WTC11 (cell line): ENCODE results near the gene PDZRN4. TPM values are rescaled to one million over a fixed set of nuclear protein-coding genes. Genes with fewer than 3 reads are reported as not detected.

Source experiments
- ATAC-seq: fragments of 200-7000 bp; cut with Tn5 transposase; 2 replicates; pipeline ENCODE4 v1.10.0; 2021; ENCODE audit warnings: mild to moderate bottlenecking, moderate library complexity
- CTCF ChIA-PET: fragments of 300-600 bp; sonication (Branson Sonifier 250); formaldehyde crosslinking; loops from one replicate; lab custom pipeline; 2021; ENCODE audit warnings: antibody characterized with exemption; lab: Charles Lee
- POLR2A ChIA-PET: fragments of 350-600 bp; sonication (Branson Sonifier 250); formaldehyde crosslinking; loops from one replicate; lab custom pipeline; 2021; ENCODE audit warnings: antibody characterized with exemption; lab: Charles Lee
- DNase-seq: peaks from one replicate; pipeline ENCODE4 v3.0.0; 2021; ENCODE audit warnings: low spot score
- H3K27ac Mint-ChIP-seq: 2 replicates; pipeline ENCODE4 v1.8.0; 2021; ENCODE audit warnings: mixed read lengths
- H3K27me3 Mint-ChIP-seq: 2 replicates; pipeline ENCODE4 v1.8.0; 2021; ENCODE audit warnings: low read depth, mild to moderate bottlenecking, moderate library complexity, mixed read lengths
- H3K36me3 Mint-ChIP-seq: 2 replicates; pipeline ENCODE4 v1.8.0; 2021; ENCODE audit warnings: mixed read lengths
- H3K4me1 Mint-ChIP-seq: 2 replicates; pipeline ENCODE4 v1.8.0; 2022; ENCODE audit warnings: mixed read lengths
- H3K4me3 Mint-ChIP-seq: 2 replicates; pipeline ENCODE4 v1.8.0; 2021; ENCODE audit warnings: mild to moderate bottlenecking, moderate library complexity, mixed read lengths
- H3K9me3 Mint-ChIP-seq: 2 replicates; pipeline ENCODE4 v1.8.0; 2021; ENCODE audit warnings: mixed read lengths
- ATF6 ChIP-seq: sonication (generic); formaldehyde crosslinking; IDR thresholded peaks from 2 replicates; pipeline ENCODE4 v1.8.1; 2023; ENCODE audit warnings: mild to moderate bottlenecking, missing genetic modification reagents
- CBFB ChIP-seq: sonication (generic); formaldehyde crosslinking; IDR thresholded peaks from 2 replicates; pipeline ENCODE4 v1.8.1; 2022; ENCODE audit warnings: mild to moderate bottlenecking, low read depth, missing genetic modification reagents
- EMX1 ChIP-seq: fragments of 250-450 bp; sonication (Bioruptor Pico); IDR thresholded peaks from 2 replicates; pipeline ENCODE4 v1.8.0; 2021; ENCODE audit warnings: mild to moderate bottlenecking
- ETV6 ChIP-seq: sonication (generic); formaldehyde crosslinking; IDR thresholded peaks from 2 replicates; pipeline ENCODE4 v1.8.1; 2022; ENCODE audit warnings: mild to moderate bottlenecking, missing genetic modification reagents
- FOXP1 ChIP-seq: sonication (generic); formaldehyde crosslinking; IDR thresholded peaks from 2 replicates; pipeline ENCODE4 v1.8.0; 2022; ENCODE audit warnings: missing genetic modification reagents, mild to moderate bottlenecking, moderate library complexity, borderline replicate concordance
- GTF2I ChIP-seq: fragments of 250-450 bp; sonication (Bioruptor Pico); conservative IDR thresholded peaks from 2 replicates; pipeline ENCODE4 v1.4.0; 2021; ENCODE audit warnings: mild to moderate bottlenecking
- IRF1 ChIP-seq: sonication (generic); formaldehyde crosslinking; IDR thresholded peaks from 2 replicates; pipeline ENCODE4 v1.8.0; 2023; ENCODE audit warnings: missing genetic modification reagents
- NFE2L1 ChIP-seq: sonication (generic); formaldehyde crosslinking; IDR thresholded peaks from 2 replicates; pipeline ENCODE4 v1.8.1; 2023; ENCODE audit warnings: missing genetic modification reagents
- NR1H2 ChIP-seq: sonication (generic); formaldehyde crosslinking; IDR thresholded peaks from 2 replicates; pipeline ENCODE4 v1.9.0; 2021; ENCODE audit warnings: mild to moderate bottlenecking, moderate library complexity, missing genetic modification reagents
- OVOL2 ChIP-seq: fragments of 250-450 bp; sonication (Bioruptor Pico); IDR thresholded peaks from 2 replicates; pipeline ENCODE4 v1.9.0; 2021; ENCODE audit warnings: mild to moderate bottlenecking, borderline replicate concordance
- PRRX2 ChIP-seq: fragments of 250-450 bp; sonication (Bioruptor Pico); IDR thresholded peaks from 2 replicates; pipeline ENCODE4 v1.8.0; 2021; ENCODE audit warnings: mild to moderate bottlenecking
- RELA ChIP-seq: sonication (generic); formaldehyde crosslinking; IDR thresholded peaks from 2 replicates; pipeline ENCODE4 v1.8.1; 2022; ENCODE audit warnings: missing genetic modification reagents, mild to moderate bottlenecking, borderline replicate concordance
- SOX15 ChIP-seq: fragments of 250-450 bp; sonication (Bioruptor Pico); IDR thresholded peaks from 2 replicates; pipeline ENCODE4 v1.9.0; 2021; ENCODE audit warnings: mild to moderate bottlenecking
- SP1 ChIP-seq: sonication (generic); formaldehyde crosslinking; conservative IDR thresholded peaks from 2 replicates; pipeline ENCODE4 v1.8.1; 2022; ENCODE audit warnings: missing genetic modification reagents
- TEAD4 ChIP-seq: sonication (generic); formaldehyde crosslinking; IDR thresholded peaks from 2 replicates; pipeline ENCODE4 v1.8.0; 2022; ENCODE audit warnings: mild to moderate bottlenecking, missing genetic modification reagents
- USF2 ChIP-seq: sonication (generic); formaldehyde crosslinking; IDR thresholded peaks from 2 replicates; pipeline ENCODE4 v1.8.1; 2023; ENCODE audit warnings: mild to moderate bottlenecking, missing genetic modification reagents, moderate library complexity
- ZBTB21 ChIP-seq: sonication (generic); formaldehyde crosslinking; IDR thresholded peaks from 2 replicates; pipeline ENCODE4 v1.8.1; 2023; ENCODE audit warnings: mild to moderate bottlenecking, missing genetic modification reagents, borderline replicate concordance
- ZNF396 ChIP-seq: fragments of 250-450 bp; sonication (Bioruptor Pico); IDR thresholded peaks from 2 replicates; pipeline ENCODE4 v1.8.0; 2021; ENCODE audit warnings: mild to moderate bottlenecking, moderate library complexity, borderline replicate concordance
- ZNF416 ChIP-seq: fragments of 250-450 bp; sonication (Bioruptor Pico); IDR thresholded peaks from 2 replicates; pipeline ENCODE4 v1.9.0; 2021; ENCODE audit warnings: mild to moderate bottlenecking, inconsistent platforms
- ZNF423 ChIP-seq: fragments of 250-450 bp; sonication (Bioruptor Pico); IDR thresholded peaks from 2 replicates; pipeline ENCODE4 v2.1.2; 2022; ENCODE audit warnings: mild to moderate bottlenecking, moderate library complexity
- total RNA-seq: library from RNA; stranded (reverse); gene quantifications from 3 replicates; pipeline ENCODE4 v1.2.3, GENCODE V29; 2021
- TF ChIP-seq, protein P1 (sequence below): sonication (generic); formaldehyde crosslinking; IDR thresholded peaks from 2 replicates; pipeline ENCODE4 v1.8.1; 2023; ENCODE audit warnings: mild to moderate bottlenecking, moderate library complexity, missing genetic modification reagents
- TF ChIP-seq, protein P2 (sequence below): fragments of 250-450 bp; sonication (Bioruptor Pico); IDR thresholded peaks from 2 replicates; pipeline ENCODE4 v1.9.0; 2021; ENCODE audit warnings: mild to moderate bottlenecking, borderline replicate concordance

PDZRN4 gene
- total RNA-seq, 1 experiment from 2014 or later, result 0.09 TPM

GRCh38 chr12:41362931-41363330 lies 174.8 kb downstream of the PDZRN4 start:
- H3K27ac Mint-ChIP-seq, result no peak overlapping the region
- CTCF ChIA-PET, result no interaction called here

GRCh38 chr12:41364211-41364610 lies 176.1 kb downstream of the PDZRN4 start:
- peaks cover 18% of the 10 kb centered on the region for H3K4me1 Mint-ChIP-seq
- peaks cover 4% of the 10 kb centered on the region; the same call in 1 of the 2 replicates for H3K9me3 Mint-ChIP-seq
- H3K36me3 Mint-ChIP-seq, result no peaks in the 10 kb centered on the region
- no peak for TF ChIP-seq ZNF423
- ChIA-PET POLR2A (no interaction called here), CTCF (no interaction called here)
- ATAC-seq (no peak), DNase-seq (no peak)
- H3K4me3 Mint-ChIP-seq, result no peak overlapping the region
- H3K27me3 Mint-ChIP-seq, result peaks cover 3% of the 10 kb centered on the region
- H3K27ac Mint-ChIP-seq, result no peak overlapping the region

More at GRCh38 chr12:41362931-41363330, 174.8 kb downstream of the PDZRN4 start:
- DNase-seq (no peak), ATAC-seq (no peak)
- peaks cover 3% of the 10 kb centered on the region for H3K27me3 Mint-ChIP-seq
- H3K9me3 Mint-ChIP-seq, result peaks cover 4% of the 10 kb centered on the region; the same call in 1 of the 2 replicates
- peaks cover 14% of the 10 kb centered on the region for H3K4me1 Mint-ChIP-seq
- POLR2A ChIA-PET, result no interaction called here
- H3K4me3 Mint-ChIP-seq, result no peak overlapping the region
- no peaks in the 10 kb centered on the region for H3K36me3 Mint-ChIP-seq
- TF ChIP-seq ZNF416 (no peak), ZNF396 (no peak), ATF6 (CRISPR knock-in tag) (no peak), OVOL2 (CRISPR knock-in tag) (no peak), EMX1 (CRISPR knock-in tag) (no peak)
- TF ChIP-seq, protein P1, sequence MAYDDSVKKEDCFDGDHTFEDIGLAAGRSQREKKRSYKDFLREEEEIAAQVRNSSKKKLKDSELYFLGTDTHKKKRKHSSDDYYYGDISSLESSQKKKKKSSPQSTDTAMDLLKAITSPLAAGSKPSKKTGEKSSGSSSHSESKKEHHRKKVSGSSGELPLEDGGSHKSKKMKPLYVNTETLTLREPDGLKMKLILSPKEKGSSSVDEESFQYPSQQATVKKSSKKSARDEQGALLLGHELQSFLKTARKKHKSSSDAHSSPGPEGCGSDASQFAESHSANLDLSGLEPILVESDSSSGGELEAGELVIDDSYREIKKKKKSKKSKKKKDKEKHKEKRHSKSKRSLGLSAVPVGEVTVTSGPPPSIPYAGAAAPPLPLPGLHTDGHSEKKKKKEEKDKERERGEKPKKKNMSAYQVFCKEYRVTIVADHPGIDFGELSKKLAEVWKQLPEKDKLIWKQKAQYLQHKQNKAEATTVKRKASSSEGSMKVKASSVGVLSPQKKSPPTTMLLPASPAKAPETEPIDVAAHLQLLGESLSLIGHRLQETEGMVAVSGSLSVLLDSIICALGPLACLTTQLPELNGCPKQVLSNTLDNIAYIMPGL (CRISPR knock-in tag), result no peak
- TF ChIP-seq, protein P2, sequence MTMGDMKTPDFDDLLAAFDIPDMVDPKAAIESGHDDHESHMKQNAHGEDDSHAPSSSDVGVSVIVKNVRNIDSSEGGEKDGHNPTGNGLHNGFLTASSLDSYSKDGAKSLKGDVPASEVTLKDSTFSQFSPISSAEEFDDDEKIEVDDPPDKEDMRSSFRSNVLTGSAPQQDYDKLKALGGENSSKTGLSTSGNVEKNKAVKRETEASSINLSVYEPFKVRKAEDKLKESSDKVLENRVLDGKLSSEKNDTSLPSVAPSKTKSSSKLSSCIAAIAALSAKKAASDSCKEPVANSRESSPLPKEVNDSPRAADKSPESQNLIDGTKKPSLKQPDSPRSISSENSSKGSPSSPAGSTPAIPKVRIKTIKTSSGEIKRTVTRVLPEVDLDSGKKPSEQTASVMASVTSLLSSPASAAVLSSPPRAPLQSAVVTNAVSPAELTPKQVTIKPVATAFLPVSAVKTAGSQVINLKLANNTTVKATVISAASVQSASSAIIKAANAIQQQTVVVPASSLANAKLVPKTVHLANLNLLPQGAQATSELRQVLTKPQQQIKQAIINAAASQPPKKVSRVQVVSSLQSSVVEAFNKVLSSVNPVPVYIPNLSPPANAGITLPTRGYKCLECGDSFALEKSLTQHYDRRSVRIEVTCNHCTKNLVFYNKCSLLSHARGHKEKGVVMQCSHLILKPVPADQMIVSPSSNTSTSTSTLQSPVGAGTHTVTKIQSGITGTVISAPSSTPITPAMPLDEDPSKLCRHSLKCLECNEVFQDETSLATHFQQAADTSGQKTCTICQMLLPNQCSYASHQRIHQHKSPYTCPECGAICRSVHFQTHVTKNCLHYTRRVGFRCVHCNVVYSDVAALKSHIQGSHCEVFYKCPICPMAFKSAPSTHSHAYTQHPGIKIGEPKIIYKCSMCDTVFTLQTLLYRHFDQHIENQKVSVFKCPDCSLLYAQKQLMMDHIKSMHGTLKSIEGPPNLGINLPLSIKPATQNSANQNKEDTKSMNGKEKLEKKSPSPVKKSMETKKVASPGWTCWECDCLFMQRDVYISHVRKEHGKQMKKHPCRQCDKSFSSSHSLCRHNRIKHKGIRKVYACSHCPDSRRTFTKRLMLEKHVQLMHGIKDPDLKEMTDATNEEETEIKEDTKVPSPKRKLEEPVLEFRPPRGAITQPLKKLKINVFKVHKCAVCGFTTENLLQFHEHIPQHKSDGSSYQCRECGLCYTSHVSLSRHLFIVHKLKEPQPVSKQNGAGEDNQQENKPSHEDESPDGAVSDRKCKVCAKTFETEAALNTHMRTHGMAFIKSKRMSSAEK (CRISPR knock-in tag), result no peak
- TF ChIP-seq, all 79 proteins: peak for 0

- Mint-ChIP-seq H3K27ac (no peak overlapping the region), H3K9me3 (no peaks in the 10 kb centered on the region), H3K4me1 (peaks cover 18% of the 10 kb centered on the region), H3K27me3 (peaks cover 3% of the 10 kb centered on the region), H3K4me3 (no peak overlapping the region), H3K36me3 (no peaks in the 10 kb centered on the region)
- ChIA-PET POLR2A (no interaction called here), CTCF (no interaction called here)
- ATAC-seq, result no peak
- TF ChIP-seq SP1 (no peak), USF2 (CRISPR knock-in tag) (no peak), GTF2I (CRISPR knock-in tag) (no peak), TEAD4 (CRISPR knock-in tag) (no peak), NFE2L1 (CRISPR knock-in tag) (no peak), NR1H2 (CRISPR knock-in tag) (no peak), SOX15 (no peak), IRF1 (CRISPR knock-in tag) (no peak), ZBTB21 (CRISPR knock-in tag) (no peak), RELA (no peak), CBFB (CRISPR knock-in tag) (no peak), FOXP1 (CRISPR knock-in tag) (no peak), PRRX2 (CRISPR knock-in tag) (no peak), ATF6 (CRISPR knock-in tag) (no peak), ETV6 (no peak)
- DNase-seq, result no peak
These were observed 177.6 kb downstream of the PDZRN4 start for GRCh38 chr12:41365653-41366171.
